KBM-7 (cell line): ENCODE measurements around the gene MRGPRE.

ENCODE experiments used
- DNase-seq: peaks from one replicate; pipeline ENCODE4 v3.0.0-alpha.2; 2015
- in situ Hi-C: fragments of 300-500 bp; cut with MboI; formaldehyde crosslinking; loops from 2 replicates; pipeline ENCODE4 v1.14.3; 2020; ENCODE audit warnings: low sequenced_read_pairs, low pct_unique_long_range_greater_than_20kb, mixed read lengths

MRGPRE gene

GRCh38 chr11:3217818-3218482, 14.3 kb downstream of the MRGPRE start:
- no peak for DNase-seq
- in situ Hi-C loops: no loop called here

GRCh38 chr11:3216027-3216525, 16.1 kb downstream of the MRGPRE start:
- in situ Hi-C loops: no loop called here
- DNase-seq: no peak

- in situ Hi-C loops: no loop called here
- DNase-seq: no peak
Observed at GRCh38 chr11:3215346-3216026, 16.7 kb downstream of the MRGPRE start.

- in situ Hi-C loops: no loop called here
- DNase-seq: no peak
Observed at GRCh38 chr11:3214420-3214699, 17.9 kb downstream of the MRGPRE start.

- no peak for DNase-seq
- in situ Hi-C loops: no loop called here
Observed at GRCh38 chr11:3213659-3214419, 18.4 kb downstream of the MRGPRE start.

GRCh38 chr11:3208272-3208671, 23.9 kb downstream of the MRGPRE start:
- DNase-seq: no peak
- in situ Hi-C loops: no loop called here

GRCh38 chr11:3207526-3208189, 24.6 kb downstream of the MRGPRE start:
- in situ Hi-C loops: no loop called here
- no peak for DNase-seq

GRCh38 chr11:3206922-3207204, 25.4 kb downstream of the MRGPRE start:
- in situ Hi-C loops: no loop called here
- no peak for DNase-seq

- no peak for DNase-seq
- in situ Hi-C loops: no loop called here
Observed at GRCh38 chr11:3206156-3206921, 25.9 kb downstream of the MRGPRE start.

GRCh38 chr11:3205261-3206155, 26.7 kb downstream of the MRGPRE start:
- in situ Hi-C loops: no loop called here
- no peak for DNase-seq

- in situ Hi-C loops: no loop called here
- DNase-seq: no peak
Observed at GRCh38 chr11:3204141-3205015, 27.8 kb downstream of the MRGPRE start.

GRCh38 chr11:3203221-3204043, 28.8 kb downstream of the MRGPRE start:
- in situ Hi-C loops: no loop called here
- no peak for DNase-seq

GRCh38 chr11:3202759-3203158, 29.5 kb downstream of the MRGPRE start:
- in situ Hi-C loops: no loop called here
- DNase-seq: no peak

GRCh38 chr11:3202305-3202704, 29.9 kb downstream of the MRGPRE start:
- in situ Hi-C loops: no loop called here
- DNase-seq: no peak

GRCh38 chr11:3201677-3202181, 30.5 kb downstream of the MRGPRE start:
- no peak for DNase-seq
- in situ Hi-C loops: no loop called here

GRCh38 chr11:3201112-3201581, 31.1 kb downstream of the MRGPRE start:
- in situ Hi-C loops: no loop called here

More at GRCh38 chr11:3201112-3201581, 31.1 kb downstream of the MRGPRE start:
- no peak for DNase-seq
